GM18507 (cell line): ENCODE results near the gene ASB18.

Source experiments
- DNase-seq: peaks from one replicate; pipeline ENCODE4 v3.0.0; 2011; ENCODE audit warnings: low read depth; ENCODE audit not compliant: insufficient read length; ENCODE audit errors: extremely low spot score
- FAIRE-seq: peaks from 2 replicates; lab custom pipeline; 2011; peaks lifted over from hg19 to GRCh38; lab: Jason Lieb, UNC

ASB18 gene, protein sequence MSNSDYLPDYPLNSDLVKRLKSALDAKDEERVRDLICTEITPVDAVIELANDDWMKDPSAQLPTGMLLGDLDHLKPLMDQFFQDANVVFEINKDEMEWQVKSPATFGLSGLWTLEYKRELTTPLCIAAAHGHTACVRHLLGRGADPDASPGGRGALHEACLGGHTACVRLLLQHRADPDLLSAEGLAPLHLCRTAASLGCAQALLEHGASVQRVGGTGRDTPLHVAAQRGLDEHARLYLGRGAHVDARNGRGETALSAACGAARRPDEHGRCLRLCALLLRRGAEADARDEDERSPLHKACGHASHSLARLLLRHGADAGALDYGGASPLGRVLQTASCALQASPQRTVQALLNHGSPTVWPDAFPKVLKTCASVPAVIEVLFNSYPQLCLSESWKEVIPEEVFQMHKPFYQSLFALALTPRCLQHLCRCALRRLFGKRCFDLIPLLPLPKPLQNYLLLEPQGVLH

GRCh38 chr2:236264256-236264655 is at the start of gene ASB18:
ASB18 (minus strand) TSS chr2:236264406; CDS start chr2:236264345, 61 bp downstream.
- DNase-seq: no peak
- no peak for FAIRE-seq

GRCh38 chr2:236311286-236311685 is 47.1 kb upstream of the ASB18 start:
- DNase-seq: no peak
- FAIRE-seq: no peak

DNA sequence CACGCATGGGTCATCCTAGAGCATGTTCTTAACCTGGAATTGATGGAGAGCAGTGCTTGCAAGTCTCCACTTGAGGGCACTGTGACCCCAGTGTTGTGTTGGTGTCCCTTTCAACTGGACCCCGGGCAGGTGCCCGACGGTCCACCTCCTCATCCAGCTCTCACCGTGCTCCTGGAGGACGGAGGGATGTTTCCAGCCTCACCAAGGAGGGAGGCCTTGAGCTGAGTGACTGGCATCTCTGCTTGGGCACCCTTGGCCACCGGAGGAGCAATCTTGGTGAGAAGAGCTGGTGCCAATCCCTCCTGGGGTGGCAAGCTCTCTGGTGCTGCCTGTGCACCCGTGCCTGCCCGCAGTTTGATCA is 45.4 kb upstream of the ASB18 start:
- FAIRE-seq: no peak
- no peak for DNase-seq

DNA sequence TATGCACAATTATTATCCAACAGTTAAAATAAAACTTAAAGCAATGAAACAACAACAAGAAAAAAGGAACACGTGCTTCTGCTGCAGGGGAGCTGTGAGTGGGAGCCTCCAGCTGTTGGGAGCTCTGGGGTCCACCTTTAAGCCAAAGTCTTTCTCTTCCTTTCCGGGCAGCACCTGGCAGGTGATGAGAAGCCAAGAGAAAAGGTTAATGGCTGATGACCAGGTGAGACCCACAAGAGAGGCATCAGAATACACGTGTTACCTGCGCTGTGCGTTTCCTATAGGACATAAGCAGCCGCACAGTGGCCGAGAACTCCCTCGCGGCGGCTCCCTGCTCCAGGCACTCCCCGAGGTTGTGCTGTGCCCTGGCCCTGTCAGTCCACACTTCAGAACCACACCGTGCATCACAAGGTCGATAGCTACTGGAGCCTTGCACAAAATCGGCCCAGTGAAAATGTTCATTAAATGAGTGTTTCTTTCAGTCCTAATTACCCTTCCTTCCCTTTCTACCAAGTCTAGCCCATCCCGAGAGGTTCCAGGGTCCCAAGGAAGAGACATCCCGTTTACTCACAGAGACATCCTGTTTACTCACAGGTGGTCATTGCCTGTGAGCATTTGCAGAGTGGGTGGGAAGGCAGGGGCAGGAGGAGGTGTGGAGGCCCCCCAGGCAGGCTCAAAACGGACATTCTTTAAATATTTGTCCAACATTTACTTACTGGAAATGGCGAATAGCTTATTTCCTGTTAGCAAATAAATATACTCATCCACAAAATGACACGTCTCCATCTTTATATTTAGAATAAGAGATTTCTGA is 44.9 kb upstream of the ASB18 start:
- DNase-seq (no peak), FAIRE-seq (no peak)

DNA sequence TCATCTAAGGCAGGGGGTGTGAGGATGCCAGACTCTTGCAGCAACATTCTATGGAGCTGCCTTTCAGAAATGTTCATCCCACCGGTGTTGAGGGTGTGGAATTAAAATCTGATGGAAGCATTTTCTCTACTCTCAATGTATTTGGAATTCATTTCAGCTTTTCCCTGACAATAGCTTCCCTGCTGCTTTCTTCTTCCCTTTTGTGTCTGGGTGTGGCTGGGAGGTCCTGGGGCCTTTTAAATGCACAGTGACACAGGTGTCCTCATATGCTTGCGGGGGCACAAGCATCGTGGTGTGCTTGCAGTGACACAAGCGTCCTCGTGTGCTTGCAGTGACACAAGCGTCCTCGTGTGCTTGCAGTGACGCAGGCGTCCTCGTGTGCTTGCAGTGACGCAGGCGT is 43.4 kb upstream of the ASB18 start:
- FAIRE-seq (no peak), DNase-seq (no peak)

DNA sequence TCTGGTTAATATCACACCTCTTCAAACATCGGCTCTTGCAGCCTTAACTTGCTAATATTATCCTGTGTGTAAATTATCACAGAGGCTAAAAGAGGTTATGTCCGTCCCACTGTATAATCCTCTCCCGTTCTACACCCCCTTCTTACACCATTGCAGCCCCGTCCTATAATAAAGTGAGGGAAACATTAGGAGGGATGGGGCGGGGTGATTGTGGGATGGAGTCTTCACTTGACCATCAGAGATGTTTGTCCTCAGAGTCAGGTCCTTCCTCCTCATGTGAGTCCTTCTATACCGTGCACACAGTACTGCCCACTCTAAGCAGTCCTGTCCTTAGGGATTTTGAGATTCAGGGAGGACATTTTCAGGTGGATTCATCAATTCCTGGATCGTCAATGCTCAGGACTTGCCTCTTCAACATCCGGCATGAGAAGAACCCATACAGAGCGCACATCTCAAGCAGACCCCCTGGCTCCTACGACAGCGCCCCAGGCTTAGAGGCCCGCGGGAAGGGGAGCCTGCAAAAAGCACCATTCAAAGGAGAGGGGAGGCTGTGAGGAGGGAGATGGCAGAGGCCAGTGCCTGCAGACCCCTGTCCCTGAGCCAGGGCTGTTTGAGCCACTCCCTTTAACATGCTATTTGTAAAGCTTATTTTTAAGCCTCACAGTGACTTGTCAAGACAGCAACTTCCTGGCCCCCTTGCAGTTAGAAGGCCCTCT is 42.8 kb upstream of the ASB18 start:
- FAIRE-seq: no peak
- DNase-seq: no peak

DNA sequence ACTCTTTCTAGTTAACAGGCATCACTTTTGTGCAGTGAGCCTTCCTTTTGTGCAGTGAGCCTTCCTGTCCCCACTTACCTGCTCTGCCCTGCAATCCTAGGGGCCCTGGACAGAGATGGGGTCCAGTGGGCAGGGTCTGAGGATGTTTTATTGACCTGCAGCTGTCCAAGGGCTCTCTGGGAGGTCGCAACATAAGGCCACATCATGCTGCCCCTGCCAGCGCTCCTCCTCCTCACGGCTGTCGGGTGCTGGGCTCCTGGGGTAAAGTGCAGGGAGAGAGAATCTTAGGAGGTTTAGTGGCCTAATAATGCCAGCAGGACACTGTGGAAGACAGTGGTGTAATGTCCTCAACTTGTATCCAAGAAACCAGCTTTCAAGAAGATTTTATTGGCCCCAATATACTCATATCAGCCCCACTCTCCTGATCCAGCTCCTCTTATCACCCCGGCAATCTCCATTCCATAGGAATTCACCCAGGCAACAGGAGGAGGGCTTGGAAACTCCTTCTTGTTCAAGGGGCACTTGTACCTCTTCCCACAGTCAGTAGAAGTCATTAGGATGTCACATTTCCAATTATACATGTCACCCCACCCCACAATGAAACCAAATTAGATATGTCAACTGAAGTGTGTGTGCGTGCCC is 41.9 kb upstream of the ASB18 start:
- no peak for FAIRE-seq
- no peak for DNase-seq

GRCh38 chr2:236305531-236305930 is 41.3 kb upstream of the ASB18 start:
- FAIRE-seq (no peak), DNase-seq (no peak)

GRCh38 chr2:236303935-236304334 is 39.7 kb upstream of the ASB18 start:
- DNase-seq (no peak), FAIRE-seq (no peak)

DNA sequence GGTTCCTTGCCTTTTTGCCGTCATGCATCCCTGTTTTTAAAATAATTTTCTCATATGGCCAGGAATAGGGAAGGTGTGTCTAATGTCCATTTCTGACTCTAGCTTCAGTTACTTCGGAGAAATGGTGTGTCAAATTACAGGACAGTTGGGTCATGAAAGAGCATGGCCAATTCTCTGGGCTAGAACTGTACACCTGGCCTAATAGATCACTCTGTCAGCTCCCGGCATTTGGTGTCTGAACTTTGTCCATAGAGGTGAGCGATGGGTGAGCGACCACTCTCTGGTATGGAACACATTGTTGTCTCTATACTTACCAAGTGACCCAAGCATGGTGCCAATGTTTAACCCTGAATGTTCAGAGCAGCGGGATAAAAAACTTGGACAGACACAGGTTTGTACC is 38.3 kb upstream of the ASB18 start:
- DNase-seq: no peak
- no peak for FAIRE-seq

DNA sequence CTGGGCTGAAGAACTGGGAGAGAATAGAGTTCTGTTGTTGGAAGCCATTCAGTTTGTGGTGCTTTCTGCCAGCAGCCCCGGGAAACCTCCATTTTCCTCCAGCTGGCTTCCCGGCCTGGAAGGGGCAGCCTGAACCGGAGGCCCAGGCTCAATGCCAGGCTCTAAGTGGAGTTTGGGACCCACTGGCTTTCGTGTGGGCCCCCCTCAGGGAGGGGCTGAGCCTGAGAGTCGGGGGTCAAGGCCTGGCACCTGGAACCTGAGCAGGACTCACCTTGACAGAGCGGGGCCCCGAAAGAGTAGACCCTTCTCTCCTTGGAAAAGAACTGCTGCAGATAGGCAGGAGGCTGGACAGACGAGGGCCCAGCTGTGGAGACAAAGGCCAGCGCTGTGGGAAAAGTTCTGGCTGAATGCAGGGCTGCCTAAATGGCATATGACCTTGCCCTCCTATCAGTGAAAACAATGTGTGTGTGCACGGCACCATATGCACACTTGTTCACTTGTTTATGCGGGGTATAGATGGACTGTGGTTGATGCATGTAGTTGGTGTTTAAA is 34.8 kb upstream of the ASB18 start:
- FAIRE-seq: no peak
- no peak for DNase-seq

DNA sequence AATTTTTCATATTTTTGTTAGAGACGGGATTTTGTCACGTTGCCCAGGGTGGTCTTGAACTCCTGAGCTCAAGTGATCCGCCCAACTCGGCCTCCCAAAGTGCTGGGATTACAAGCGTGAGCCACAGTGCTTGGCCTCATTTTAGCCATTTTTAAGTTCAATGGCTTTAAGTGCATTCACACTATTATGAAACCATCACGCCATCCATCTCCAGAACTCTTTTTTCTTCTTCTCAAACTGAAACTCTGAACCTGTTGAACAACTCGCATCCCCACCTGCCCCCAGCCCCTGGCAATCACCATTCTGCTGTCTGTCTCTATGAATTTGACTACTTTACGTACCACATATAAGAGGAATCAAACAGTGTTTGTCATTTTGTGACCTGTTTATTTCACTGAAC is 31.3 kb upstream of the ASB18 start:
- DNase-seq (no peak), FAIRE-seq (no peak)

DNA sequence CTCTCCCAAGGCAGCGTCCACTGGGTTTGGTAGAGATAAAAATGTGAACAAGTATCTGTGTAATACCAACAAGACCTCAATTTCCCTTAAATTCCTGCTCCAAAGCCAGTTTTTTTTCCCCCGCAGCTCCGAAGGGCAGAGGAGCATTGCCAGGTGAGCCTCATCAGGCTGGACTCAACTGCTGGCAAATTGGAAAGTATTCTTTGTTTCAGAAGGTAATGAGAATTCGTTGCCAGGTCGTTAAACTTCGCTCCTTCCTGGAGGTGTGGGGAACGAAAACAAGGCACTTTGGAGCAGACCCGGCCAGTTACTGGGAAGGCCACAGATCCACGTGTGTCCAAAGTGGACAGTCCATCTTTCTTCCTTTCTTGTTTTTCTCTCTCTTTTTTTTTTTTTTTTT is 30.4 kb upstream of the ASB18 start:
- FAIRE-seq: no peak
- DNase-seq: no peak

DNA sequence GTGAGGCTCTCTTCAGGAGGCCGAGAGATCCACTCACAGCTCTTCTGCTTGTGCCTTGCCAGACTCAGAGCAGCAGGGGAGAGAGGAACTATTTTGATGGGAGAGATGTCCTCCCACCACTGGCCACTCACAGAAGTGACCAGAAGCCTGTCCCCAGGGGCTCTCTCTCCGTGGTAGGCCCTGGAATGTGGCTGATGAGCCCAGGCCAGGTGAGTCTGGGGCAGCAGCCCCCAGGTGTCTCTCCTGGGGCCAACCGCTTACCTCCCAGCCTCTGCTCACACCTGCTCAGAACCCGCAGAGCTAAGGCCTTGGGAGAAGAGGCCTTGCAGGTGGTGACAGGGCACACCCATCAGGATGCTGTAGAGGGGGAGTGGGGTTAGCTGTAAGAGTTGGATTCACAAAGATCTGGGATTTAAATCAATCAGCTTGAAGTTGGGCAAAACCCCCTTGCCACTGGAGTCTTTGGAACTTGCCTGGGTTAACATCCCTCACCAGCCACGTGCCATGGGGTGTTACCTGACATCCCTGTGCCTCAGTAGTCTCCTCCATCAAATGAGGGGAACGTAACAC is 29.1 kb upstream of the ASB18 start:
- DNase-seq (no peak), FAIRE-seq (no peak)

DNA sequence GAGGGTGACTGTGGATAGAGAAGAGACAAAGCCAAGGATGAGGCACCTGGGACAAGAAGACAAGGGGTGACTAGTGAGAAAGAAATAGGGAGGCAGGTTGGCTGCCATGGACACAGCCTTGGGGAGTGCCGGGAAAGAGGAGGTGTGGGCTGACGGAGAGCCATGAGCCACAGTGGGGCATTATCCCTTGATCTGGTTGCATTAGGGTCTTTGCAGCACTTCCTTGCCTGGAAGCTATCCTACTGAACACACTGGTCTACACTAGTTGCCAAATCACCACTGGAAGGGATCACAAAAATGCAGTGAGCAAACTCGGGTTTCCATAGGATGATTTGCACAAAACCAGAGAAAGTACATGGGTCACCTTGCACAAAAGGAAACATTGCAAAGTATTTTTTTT is 27.7 kb upstream of the ASB18 start:
- DNase-seq (no peak), FAIRE-seq (no peak)

DNA sequence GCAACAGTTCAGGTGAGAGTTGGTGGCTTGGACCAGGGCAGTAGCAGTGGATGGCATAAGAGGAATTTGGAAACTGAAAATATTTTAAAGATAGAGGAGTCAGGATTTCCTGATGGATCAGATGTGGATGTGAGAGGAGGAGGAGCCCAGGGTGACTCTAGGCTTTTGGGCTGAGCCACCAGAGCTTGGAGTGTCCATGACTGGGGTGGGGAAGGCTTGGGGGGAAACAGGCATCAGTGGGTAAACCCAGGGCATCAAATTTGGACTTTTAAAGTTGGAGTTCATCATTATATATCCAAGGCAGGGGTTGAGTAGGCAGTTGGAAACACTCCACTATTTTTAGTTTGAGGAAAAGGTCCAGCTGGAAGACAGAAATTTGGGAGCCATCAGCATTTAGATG is 27.3 kb upstream of the ASB18 start:
- DNase-seq (no peak), FAIRE-seq (no peak)

DNA sequence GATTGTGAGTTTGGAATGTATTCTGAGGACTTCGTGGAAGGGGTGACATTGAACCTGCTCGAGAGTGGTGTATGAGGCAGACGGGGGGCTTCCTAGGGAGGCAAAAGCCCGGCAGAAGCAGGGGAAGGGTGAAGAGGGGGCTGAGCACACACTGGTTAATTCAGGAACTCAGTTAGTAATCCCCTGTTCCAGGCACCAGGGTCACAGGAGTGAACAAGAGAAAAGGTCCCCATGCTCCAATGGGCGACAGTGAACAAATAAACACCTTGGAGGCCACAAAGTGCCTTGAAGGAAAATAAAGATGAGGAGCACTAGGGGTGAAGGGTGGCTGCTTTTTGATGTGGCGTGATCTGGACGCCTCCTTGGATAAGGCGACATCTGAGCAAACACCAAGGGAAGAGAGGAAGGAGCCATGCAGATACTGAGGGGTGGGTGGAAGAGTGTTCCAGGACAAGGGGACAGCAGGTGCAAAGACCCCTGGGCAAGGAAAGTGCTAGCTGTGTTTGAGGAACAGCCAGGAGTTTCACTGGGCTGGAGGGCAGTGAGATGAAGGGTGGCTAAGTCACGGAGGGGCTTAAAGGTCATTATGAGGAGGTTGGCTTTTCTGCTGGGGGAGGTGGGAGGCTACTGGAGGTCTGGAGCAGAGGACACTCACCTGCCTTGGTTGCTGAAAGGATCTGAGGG is 26.7 kb upstream of the ASB18 start:
- FAIRE-seq: no peak
- DNase-seq: no peak

DNA sequence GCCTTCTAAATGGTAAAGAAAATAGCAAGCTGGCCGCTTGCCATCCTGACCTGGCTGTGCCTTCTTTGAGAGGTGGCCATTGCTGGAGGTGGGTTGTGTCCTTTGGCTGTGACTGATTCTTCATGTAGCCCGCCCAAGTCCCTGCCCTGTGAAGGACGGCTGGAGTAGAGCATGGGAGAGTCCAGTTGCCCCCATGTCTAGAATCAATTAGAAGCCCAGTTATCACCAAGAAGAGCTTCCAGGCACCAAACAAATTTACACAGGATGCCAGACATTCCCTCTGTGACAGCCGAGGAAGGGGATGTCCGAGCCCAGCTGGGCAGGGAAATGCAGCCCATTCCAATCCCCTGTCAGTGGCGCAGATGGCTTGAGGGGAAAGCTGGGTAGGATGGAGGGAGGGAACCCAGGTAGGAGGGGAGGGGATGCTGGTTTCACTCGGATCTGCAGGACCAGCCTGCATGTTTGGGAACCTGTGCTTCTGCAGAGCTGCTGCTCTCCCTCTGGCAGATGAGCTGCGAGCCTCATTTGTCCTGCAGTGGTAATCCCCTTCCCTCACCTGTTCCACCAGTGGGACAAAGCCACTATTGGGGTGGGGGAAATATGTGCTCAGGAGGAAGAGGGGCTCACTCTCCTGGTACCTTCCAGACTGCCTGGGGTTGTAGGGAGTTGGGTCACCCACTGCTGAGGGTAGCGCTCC is 25.7 kb upstream of the ASB18 start:
- DNase-seq: no peak
- no peak for FAIRE-seq
